Chondrocyte (in vitro differentiated cells): Measurements from ENCODE around the gene SLC37A3. TPM values are rescaled to one million over a fixed set of nuclear protein-coding genes. Genes with fewer than 3 reads are reported as not detected.

Experiments used
- DNase-seq: peaks from one replicate; pipeline ENCODE4 v3.0.0; 2021; ENCODE audit warnings: mixed read lengths, low spot score
- H3K27ac Mint-ChIP-seq: one replicate; pipeline ENCODE4 v1.8.0; 2021; ENCODE audit warnings: mild to moderate bottlenecking, moderate library complexity, mixed read lengths; ENCODE audit not compliant: unreplicated experiment
- H3K27me3 Mint-ChIP-seq: 2 replicates; pipeline ENCODE4 v1.8.0; 2021; ENCODE audit warnings: low read depth, mixed read lengths
- H3K36me3 Mint-ChIP-seq: 2 replicates; pipeline ENCODE4 v1.8.0; 2021; ENCODE audit warnings: low read depth, mixed read lengths
- H3K4me1 Mint-ChIP-seq: 2 replicates; pipeline ENCODE4 v1.8.0; 2021; ENCODE audit warnings: low read depth, mild to moderate bottlenecking, mixed read lengths
- H3K4me3 Mint-ChIP-seq: one replicate; pipeline ENCODE4 v1.8.0; 2021; ENCODE audit warnings: mild to moderate bottlenecking, moderate library complexity, mixed read lengths; ENCODE audit not compliant: unreplicated experiment
- H3K9me3 Mint-ChIP-seq: 2 replicates; pipeline ENCODE4 v1.8.0; 2021; ENCODE audit warnings: low read depth, mixed read lengths
- total RNA-seq: library from RNA; stranded (reverse); gene quantifications from 3 replicates; pipeline ENCODE4 v1.2.1, GENCODE V29; 2021
- TF ChIP-seq, protein P1 (sequence below): fragments of 200-600 bp; sonication (generic); IDR thresholded peaks from 2 replicates; pipeline ENCODE4 v1.5.0; 2021; ENCODE audit warnings: antibody characterized with exemption, mild to moderate bottlenecking, moderate library complexity

Gene SLC37A3
- total RNA-seq, 1 donor from 2014 or later = 68.1 TPM

DNA sequence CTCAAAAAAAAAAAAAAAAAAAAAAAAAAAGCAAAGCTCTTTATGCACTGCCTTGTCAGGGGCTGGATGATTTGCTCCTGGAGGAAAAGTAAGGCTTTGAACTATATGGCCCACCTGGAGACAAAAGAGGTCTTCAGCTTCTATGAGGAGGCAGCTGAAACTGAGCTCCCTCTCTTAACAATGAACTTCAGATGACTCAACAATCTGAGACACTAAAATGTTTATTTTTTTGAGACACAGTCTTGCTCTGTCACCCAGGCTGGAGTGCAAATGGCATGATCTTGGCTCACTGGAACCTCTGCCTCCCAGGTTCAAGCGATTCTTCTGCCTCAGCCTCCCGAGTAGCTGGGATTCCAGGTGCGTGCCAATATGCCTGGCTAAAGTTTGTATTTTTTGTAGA lies 42.3 kb upstream of the SLC37A3 start:
- Mint-ChIP-seq H3K4me1 (no peaks in the 10 kb centered on the region), H3K36me3 (no peaks in the 10 kb centered on the region), H3K9me3 (no peaks in the 10 kb centered on the region), H3K27ac (no peak overlapping the region), H3K27me3 (no peaks in the 10 kb centered on the region), H3K4me3 (no peak overlapping the region)
- TF ChIP-seq, protein P1, sequence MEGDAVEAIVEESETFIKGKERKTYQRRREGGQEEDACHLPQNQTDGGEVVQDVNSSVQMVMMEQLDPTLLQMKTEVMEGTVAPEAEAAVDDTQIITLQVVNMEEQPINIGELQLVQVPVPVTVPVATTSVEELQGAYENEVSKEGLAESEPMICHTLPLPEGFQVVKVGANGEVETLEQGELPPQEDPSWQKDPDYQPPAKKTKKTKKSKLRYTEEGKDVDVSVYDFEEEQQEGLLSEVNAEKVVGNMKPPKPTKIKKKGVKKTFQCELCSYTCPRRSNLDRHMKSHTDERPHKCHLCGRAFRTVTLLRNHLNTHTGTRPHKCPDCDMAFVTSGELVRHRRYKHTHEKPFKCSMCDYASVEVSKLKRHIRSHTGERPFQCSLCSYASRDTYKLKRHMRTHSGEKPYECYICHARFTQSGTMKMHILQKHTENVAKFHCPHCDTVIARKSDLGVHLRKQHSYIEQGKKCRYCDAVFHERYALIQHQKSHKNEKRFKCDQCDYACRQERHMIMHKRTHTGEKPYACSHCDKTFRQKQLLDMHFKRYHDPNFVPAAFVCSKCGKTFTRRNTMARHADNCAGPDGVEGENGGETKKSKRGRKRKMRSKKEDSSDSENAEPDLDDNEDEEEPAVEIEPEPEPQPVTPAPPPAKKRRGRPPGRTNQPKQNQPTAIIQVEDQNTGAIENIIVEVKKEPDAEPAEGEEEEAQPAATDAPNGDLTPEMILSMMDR = no peak
- DNase-seq = no peak

DNA sequence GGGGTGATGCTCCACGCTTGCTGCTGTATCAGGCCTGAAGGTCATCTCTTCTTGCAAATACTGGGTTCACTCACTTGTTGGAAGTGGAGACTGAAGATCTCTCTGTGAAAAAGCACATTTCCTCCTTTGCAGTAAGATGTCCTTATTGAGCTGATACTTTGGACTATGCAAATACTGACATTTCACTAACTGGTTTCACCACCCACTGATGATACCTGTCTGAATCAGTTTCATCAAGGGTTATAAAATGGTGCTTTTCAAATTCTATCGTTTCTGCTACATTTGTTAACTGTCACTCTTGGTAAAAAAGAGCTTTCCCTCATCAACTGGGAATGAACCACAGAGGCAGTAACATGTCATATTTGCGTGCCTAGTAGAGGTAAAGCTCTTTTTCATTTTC lies 41.0 kb upstream of the SLC37A3 start:
- no peak overlapping the region for H3K4me3 Mint-ChIP-seq
- H3K4me1 Mint-ChIP-seq = no peaks in the 10 kb centered on the region
- H3K27ac Mint-ChIP-seq = no peak overlapping the region
- DNase-seq = no peak
- H3K9me3 Mint-ChIP-seq = no peaks in the 10 kb centered on the region
- no peaks in the 10 kb centered on the region for H3K27me3 Mint-ChIP-seq
- no peaks in the 10 kb centered on the region for H3K36me3 Mint-ChIP-seq
- TF ChIP-seq, protein P1 = no peak

DNA sequence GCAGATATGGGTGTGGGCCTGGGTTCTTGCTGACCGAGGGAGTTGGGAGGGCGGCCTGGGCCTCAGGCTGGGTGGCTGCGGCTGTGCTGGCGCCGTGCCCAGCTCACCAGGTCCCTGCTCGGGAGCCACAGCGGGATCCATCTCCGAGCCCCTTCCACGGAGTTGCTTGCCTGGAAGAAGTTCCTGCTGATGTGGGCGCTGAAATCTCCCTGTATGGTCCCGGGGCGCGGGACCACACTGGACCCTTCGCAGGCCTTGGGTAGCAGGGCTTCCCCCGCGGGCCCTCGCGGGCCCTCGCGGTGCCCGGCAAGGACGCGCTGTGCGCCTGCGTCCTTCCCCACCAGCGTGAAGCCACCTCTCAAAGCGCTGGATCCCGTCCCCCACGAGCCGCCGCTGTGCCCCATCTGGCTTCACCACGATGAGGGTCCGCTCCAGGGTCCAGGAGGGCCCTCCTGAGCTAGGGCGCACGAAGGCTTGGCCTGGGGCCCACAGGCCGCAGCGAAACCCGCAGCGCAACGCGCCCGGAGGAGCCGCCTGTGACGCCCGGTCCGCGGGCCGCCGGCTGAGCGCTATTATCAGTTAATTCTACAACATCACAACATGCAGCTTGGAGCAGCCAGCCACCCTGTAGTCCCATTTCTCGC lies 37.0 kb upstream of the SLC37A3 start:
- Mint-ChIP-seq H3K36me3 (no peaks in the 10 kb centered on the region), H3K9me3 (no peaks in the 10 kb centered on the region), H3K27ac (no peak overlapping the region), H3K4me3 (no peak overlapping the region), H3K27me3 (no peaks in the 10 kb centered on the region), H3K4me1 (no peaks in the 10 kb centered on the region)
- no peak for DNase-seq
- TF ChIP-seq, protein P1 = no peak

DNA sequence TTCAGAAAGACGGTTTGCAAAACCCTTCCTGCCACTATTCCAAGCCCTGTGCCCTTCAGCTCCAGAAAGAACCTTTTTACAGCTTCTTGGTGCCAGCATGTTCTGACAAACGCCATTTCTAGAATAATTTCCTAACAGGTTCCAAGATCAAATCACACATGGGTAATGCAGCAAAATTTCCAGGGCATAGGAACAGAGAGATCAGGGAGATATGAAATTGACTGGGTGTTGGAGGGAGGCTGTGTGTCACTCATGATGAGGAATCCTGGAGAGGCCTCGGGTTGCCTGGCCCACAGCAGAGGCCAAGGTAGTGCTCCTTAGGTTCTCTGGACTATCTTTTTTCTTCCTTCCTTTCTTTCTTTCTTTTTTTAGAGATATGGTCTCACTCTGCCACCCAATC lies 35.1 kb upstream of the SLC37A3 start:
- no peak for DNase-seq
- H3K4me3 Mint-ChIP-seq = no peak overlapping the region
- TF ChIP-seq, protein P1 = no peak
- no peak overlapping the region for H3K27ac Mint-ChIP-seq
- H3K4me1 Mint-ChIP-seq = no peaks in the 10 kb centered on the region
- H3K36me3 Mint-ChIP-seq = no peaks in the 10 kb centered on the region
- no peaks in the 10 kb centered on the region for H3K27me3 Mint-ChIP-seq
- no peaks in the 10 kb centered on the region for H3K9me3 Mint-ChIP-seq

DNA sequence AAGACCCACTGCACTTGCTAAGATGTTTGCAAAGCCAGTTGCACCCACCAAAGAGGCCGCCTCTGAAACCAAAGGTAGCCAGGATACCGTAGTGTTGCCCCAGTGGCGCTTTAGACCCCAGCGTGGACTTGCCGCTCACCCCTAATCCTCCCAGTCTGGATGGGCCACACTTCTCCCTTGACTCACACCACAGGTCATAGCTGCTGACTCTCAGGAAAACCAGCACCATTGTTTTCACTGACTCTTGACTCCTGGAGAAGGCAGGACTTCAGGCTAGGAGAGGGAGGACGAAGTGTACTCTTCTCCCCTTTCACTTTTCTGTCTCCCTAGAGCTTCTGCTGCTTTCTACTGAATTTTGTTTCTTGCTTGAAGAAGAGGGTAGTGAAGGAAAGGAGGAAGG lies 27.8 kb upstream of the SLC37A3 start:
- Mint-ChIP-seq H3K4me3 (no peak overlapping the region), H3K9me3 (no peaks in the 10 kb centered on the region), H3K27me3 (peaks cover 7% of the 10 kb centered on the region), H3K36me3 (no peaks in the 10 kb centered on the region), H3K4me1 (no peaks in the 10 kb centered on the region), H3K27ac (no peak overlapping the region)
- no peak for DNase-seq
- TF ChIP-seq, protein P1 = no peak
